VCaP (cell line): ENCODE measurements around the gene SLC19A1.

Experiments
- H3K27ac ChIP-seq: fragments of 450-650 bp; 2 replicates; pipeline ENCODE4 v1.5.1; 2017
- TF ChIP-seq, protein P1 (sequence below): fragments of 450-650 bp; conservative IDR thresholded peaks from 2 replicates; pipeline ENCODE4 v1.5.1; 2017; ENCODE audit warnings: mild to moderate bottlenecking, moderate library complexity

Gene SLC19A1

GRCh38 chr21:45519182-45519581 is 23.1 kb downstream of the SLC19A1 start:
- no peak overlapping the region for H3K27ac ChIP-seq
- TF ChIP-seq, protein P1, sequence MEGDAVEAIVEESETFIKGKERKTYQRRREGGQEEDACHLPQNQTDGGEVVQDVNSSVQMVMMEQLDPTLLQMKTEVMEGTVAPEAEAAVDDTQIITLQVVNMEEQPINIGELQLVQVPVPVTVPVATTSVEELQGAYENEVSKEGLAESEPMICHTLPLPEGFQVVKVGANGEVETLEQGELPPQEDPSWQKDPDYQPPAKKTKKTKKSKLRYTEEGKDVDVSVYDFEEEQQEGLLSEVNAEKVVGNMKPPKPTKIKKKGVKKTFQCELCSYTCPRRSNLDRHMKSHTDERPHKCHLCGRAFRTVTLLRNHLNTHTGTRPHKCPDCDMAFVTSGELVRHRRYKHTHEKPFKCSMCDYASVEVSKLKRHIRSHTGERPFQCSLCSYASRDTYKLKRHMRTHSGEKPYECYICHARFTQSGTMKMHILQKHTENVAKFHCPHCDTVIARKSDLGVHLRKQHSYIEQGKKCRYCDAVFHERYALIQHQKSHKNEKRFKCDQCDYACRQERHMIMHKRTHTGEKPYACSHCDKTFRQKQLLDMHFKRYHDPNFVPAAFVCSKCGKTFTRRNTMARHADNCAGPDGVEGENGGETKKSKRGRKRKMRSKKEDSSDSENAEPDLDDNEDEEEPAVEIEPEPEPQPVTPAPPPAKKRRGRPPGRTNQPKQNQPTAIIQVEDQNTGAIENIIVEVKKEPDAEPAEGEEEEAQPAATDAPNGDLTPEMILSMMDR = no peak

DNA sequence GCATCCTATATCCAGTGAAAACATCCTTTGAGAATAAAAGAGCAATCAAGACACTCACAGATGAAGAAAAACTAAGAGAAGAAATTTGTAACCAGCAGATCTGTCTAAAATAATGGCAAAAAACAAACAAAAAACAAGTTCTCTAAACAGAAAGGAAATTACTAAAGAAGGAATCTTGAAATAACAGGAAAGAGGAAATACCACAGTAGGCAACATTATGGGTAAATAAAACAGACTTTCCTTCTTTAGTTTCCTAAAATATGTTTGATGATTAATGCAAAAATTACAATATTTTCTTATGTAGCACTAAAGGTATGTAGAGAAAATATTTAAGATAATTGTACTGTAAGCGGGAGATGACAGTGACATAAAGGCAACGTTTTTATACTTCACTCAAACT is 23.5 kb downstream of the SLC19A1 start:
- no peak overlapping the region for H3K27ac ChIP-seq
- TF ChIP-seq, protein P1 = no peak

- H3K27ac ChIP-seq = peak overlapping the region; percentile 100
- TF ChIP-seq, protein P1 = no peak
Measured at GRCh38 chr21:45517249-45518065, 24.8 kb downstream of the SLC19A1 start.

DNA sequence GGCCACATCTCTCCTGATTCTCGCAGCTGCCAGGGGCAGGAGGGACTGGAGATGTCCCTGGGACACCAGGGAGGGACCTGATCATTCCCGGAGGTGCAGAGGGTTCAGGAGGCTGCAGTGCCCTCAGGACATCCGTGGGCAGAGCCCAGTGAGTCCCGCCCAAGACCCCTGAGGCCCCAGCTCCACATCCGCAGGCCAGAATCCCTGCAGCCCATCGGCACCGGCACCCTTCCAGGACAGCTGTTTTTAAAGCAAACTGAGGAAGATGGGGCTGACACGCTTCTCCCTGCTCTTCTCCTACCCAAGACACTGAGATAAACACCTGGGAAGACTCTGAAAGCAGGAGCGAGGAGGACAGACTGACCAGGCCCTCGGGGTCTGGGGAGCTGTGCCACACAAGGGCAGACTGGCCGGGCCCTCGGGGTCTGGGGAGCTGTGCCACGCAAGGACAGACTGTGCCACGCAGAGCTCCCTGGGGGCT is 25.5 kb downstream of the SLC19A1 start:
- TF ChIP-seq, protein P1 = no peak
- H3K27ac ChIP-seq = peak overlapping the region; percentile 100

GRCh38 chr21:45516071-45516670 is 26.1 kb downstream of the SLC19A1 start:
- TF ChIP-seq, protein P1 = no peak
- peak overlapping the region; percentile 100 for H3K27ac ChIP-seq

GRCh38 chr21:45515241-45516061 is 26.8 kb downstream of the SLC19A1 start:
- H3K27ac ChIP-seq = peak overlapping the region; percentile 100
- TF ChIP-seq, protein P1 = no peak
